IPS-NIHi7 (cell line): ENCODE measurements around the gene SRRM3.
"Not testable (repeated sequence)": the region's sequence is repeated elsewhere in the genome, so short reads cannot be mapped to it uniquely, and the experiment has no call there.

ENCODE experiments used
- DNase-seq: peaks from one replicate; pipeline ENCODE4 v3.0.0; 2012; ENCODE audit warnings: mixed read lengths; ENCODE audit errors: extremely low spot score

The SRRM3 gene

GRCh38 chr7:76290847-76291350 is 89.2 kb downstream of the SRRM3 start:
- DNase-seq: not testable (repeated sequence)

GRCh38 chr7:76291351-76292212 is 89.9 kb downstream of the SRRM3 start:
- peak; percentile 87 for DNase-seq

- DNase-seq: no peak
These were observed 90.5 kb downstream of the SRRM3 start for GRCh38 chr7:76292213-76292573.

GRCh38 chr7:76292911-76293310 is 91.2 kb downstream of the SRRM3 start:
- not testable (repeated sequence) for DNase-seq

DNA sequence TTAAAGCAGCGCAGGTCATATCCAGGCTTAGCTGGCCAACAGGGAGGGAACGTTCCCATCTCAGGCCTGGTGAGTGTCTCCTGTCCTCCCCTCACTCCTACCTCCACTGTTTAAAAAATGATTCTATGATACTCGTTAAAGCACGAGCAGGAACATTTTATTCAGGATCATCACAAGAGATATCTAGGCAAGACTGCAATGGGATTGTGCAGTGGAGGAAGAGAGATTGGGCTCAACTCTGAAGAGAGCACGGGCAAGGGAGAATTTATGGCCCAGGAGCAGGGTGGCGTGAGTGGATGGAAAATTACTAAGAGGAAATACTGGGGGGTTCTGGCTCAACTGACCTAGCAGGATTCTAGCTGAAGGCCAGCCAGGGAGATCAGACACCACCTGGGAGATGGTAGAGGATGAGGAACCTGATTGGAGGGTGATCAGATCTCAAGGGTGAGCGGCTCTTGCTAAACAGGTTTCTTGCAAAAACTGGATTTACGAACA is 91.8 kb downstream of the SRRM3 start:
- no peak for DNase-seq

GRCh38 chr7:76294344-76295024 is 92.8 kb downstream of the SRRM3 start:
- DNase-seq: peak; percentile 67

GRCh38 chr7:76296743-76297740 is 95.3 kb downstream of the SRRM3 start:
- DNase-seq: no peak

DNA sequence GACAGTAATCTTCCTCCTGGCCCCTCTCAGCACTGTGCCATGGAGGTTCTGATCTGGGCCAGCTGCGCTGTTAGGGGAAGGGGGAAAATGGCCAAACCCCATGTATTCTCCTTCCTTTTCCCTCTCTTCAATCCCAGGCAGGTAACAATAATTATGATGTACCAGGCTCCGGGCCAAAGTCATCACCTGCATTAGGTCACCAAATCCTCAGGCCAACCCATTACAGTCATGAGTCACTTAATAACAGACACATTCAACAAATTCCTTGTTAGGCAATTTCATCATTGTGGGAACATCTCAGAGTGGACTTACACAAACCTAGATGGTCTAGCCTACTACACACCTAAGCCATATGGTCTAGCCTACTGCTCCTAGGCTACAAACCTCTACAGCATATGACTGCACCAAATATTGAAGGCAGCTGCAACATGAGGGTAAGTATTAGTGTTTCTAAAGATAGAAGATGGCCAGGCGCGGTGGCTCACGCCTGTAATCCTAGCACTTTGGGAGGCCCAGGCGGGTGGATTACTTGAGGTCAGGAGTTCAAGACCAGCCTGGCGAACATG is 98.6 kb downstream of the SRRM3 start:
- no peak for DNase-seq

DNA sequence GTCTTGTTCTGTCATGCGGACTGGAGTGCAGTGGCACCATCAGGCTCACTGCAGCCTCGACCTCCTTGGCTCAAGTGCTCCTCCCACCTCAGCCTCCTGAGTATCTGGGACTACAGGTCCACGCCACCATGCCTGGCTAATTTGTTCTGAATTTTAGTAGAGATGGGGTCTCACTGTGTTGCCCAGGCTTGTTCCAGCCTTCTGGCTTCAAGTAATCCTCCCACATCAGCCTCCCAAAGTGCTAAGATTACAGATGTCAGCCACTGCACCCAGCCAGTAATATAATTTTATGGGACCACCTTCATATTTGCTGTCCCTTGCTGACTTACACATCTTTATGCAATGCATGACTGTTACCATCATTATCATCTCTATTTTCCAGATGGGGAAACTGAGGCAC is 99.3 kb downstream of the SRRM3 start:
- DNase-seq: no peak

GRCh38 chr7:76302347-76303201 is 100.9 kb downstream of the SRRM3 start, which contains the start of gene HSPB1:
Gene HSPB1 (plus strand): TSS chr7:76302673. CDS start chr7:76302713, 40 bp downstream.
- peak; percentile 57 for DNase-seq

DNA sequence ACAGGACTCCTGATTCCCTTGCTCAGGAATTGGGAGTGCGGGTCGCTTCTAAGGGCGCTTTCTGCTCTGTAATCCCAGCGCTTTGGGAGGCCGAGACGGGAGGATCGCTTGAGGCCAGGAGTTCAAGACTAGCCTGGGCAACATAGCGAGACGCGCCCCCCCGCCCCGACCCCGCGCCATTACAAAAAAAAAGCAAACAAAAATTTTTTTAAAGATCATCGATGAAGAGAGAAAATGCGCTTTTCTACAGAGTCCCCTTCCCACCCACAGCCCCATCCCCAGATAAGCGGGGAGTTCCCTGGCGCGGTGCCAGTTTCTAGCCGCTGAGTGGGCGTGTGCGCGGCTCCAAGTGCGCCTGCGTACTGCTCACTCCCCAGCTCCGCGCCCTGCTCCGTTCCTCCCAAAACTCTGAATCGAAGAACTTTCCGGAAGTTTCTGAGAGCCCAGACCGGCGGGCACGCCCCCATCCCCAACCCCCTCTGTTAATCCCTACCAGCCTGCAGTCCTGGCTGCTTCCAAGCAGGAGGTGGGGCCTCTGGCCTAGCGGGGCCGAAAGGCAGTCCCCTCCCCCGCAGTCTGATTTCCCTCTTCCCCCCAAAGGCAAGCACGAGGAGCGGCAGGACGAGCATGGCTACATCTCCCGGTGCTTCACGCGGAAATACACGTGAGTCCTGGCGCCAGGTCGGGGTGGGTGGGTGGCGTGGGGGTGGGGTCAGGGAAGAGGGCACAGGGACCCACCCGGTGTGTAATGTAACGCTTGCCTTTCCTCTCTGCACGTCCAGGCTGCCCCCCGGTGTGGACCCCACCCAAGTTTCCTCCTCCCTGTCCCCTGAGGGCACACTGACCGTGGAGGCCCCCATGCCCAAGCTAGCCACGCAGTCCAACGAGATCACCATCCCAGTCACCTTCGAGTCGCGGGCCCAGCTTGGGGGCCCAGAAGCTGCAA is 101.8 kb downstream of the SRRM3 start:
- peak; percentile 92 for DNase-seq

DNA sequence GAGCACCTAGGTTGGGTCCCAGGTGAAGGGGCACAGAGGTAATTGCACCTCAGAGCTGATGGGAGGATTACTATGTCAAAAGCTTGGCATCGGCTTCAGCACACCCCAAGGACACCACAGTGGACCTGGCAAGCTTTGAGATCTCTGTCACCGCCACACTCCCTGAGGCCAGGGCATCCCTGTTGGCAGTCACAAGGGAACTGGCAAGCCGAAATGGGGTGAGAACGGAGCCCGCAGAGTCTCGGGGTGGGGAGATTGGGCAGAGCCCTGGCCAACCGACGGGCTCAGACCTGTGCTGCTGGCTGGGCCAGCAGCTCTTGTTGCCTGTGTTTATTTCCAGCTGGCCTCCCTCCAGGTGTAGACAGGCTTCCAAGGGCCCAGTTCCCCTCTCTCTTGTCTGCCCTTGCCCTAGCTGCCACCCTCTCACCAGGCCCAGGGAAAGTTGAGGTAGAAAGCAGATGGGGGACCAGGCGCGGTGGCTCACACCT is 103.2 kb downstream of the SRRM3 start:
- DNase-seq: no peak

- DNase-seq: not testable (repeated sequence)
These were observed 107.2 kb downstream of the SRRM3 start for GRCh38 chr7:76308874-76309273.

DNA sequence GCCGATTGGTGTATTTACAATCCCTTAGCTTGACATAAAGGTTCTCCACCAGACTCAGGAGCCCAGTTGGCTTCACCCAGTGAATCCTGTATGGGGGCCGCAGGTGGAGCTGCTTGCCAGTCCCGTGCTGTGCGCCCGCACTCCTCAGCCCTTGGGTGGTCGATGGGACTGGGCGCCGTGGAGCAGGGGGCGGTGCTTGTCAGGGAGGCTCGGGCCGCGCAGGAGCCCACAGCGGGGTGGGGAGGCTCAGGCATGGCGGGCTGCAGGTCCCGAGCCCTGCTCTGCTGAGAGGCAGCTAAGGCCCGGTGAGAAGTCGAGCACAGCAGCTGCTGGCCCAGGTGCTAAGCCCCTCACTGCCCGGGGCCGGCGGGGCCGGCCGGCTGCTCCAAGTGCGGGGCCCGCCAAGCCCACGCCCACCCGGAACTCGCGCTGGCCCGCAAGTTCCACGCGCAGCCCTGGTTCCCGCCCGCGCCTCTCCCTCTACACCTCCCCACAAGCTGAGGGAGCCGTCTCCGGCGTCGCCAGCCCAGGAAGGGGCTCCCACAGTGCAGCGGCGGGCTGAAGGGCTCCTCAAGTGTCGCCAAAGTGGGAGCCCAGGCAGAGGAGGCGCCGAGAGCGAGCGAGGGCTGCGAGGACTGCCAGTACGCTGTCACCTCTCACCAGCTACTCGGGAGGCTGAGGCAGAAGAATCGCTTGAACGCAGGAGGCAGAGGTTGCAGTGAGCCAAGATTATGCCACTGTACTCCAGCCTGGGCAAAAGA is 107.8 kb downstream of the SRRM3 start:
- DNase-seq: not testable (repeated sequence)

DNA sequence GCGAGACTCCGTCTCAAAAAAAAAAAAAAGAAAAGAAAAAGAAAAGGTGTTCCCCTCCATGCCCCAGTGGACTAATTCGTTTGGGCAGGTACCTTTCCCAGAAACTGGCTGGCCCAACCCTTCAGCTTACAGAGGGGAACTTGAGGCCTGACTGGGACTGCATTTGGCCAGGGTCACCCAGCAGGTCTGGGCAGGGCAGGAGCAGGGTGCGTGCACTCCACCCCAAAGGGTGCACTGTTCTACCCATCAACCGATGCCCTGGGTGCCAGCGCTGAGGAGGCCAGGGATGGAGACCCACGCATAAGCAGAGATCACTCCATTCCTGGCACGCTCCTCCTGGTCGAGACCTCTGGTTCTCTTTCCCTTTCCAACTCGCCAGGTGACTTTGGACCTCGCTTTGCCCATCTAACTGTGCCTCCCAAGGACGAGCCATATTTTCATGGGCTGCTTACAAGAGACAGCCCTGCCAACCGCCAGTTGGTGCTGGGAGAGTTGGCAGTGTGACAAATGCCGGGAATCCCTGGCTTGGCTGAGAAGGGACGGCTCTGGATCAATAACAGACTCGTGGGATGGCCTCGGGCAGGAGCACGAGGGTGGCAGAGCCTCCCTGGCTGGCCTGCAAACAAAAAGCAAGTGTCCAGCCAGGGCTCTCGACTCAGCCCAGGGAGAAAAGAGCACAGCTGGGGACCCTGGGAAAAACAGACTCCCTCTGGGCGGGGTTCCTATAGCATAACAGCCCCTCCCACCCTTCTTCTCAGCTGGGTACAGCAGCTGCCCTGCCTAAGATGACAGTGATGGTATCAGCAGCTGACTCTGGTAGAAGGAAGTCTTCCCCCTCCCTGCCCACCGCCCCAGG is 108.6 kb downstream of the SRRM3 start:
- DNase-seq: no peak

GRCh38 chr7:76311838-76312237 is 110.1 kb downstream of the SRRM3 start:
- DNase-seq: not testable (repeated sequence)
